Astrocyte of the cerebellum (primary cell): Measurements from ENCODE around the gene CLEC4M.
"Not testable (repeated sequence)": the region's sequence is repeated elsewhere in the genome, so short reads cannot be mapped to it uniquely, and the experiment has no call there.

ENCODE experiments used
- DNase-seq: peaks from one replicate; pipeline ENCODE4 v3.0.0-alpha.2; 2011; ENCODE audit warnings: low read depth
- H3K4me3 ChIP-seq: 2 replicates; pipeline ENCODE4 v1.5.1; 2011; ENCODE audit warnings: mild to moderate bottlenecking, low read depth, low read length, moderate library complexity
- CTCF ChIP-seq: IDR thresholded peaks from 2 replicates; pipeline ENCODE4 v1.5.1; 2012; ENCODE audit warnings: low read length, low read depth, moderate library complexity, mild to moderate bottlenecking; ENCODE audit errors: missing control alignments
- in situ Hi-C: cut with HindIII; loops from 2 replicates; pipeline ENCODE4 v1.10.0; 2017; ENCODE audit warnings: low sequenced_read_pairs

CLEC4M gene

GRCh38 chr19:7788933-7789323, 25.9 kb downstream of the CLEC4M start:
- DNase-seq, result no peak
- TF ChIP-seq CTCF, result no peak
- in situ Hi-C loops, result loop anchor here (25.0 kb wide), 1 partner anchor 202 kb away; the partner anchor contains the start of gene CAMSAP3
- H3K4me3 ChIP-seq, result no peak overlapping the region

- DNase-seq, result no peak
- no peak for TF ChIP-seq CTCF
- H3K4me3 ChIP-seq, result no peak overlapping the region
- in situ Hi-C loops, result loop anchor here (25.0 kb wide), 1 partner anchor 202 kb away; the partner anchor contains the start of gene CAMSAP3
Observed at GRCh38 chr19:7789447-7789846, 26.4 kb downstream of the CLEC4M start.

GRCh38 chr19:7790416-7790815, 27.4 kb downstream of the CLEC4M start:
- in situ Hi-C loops, result loop anchor here (25.0 kb wide), 1 partner anchor 203 kb away; the partner anchor contains the start of gene CAMSAP3
- H3K4me3 ChIP-seq, result no peak overlapping the region
- no peak for TF ChIP-seq CTCF
- no peak for DNase-seq

DNA sequence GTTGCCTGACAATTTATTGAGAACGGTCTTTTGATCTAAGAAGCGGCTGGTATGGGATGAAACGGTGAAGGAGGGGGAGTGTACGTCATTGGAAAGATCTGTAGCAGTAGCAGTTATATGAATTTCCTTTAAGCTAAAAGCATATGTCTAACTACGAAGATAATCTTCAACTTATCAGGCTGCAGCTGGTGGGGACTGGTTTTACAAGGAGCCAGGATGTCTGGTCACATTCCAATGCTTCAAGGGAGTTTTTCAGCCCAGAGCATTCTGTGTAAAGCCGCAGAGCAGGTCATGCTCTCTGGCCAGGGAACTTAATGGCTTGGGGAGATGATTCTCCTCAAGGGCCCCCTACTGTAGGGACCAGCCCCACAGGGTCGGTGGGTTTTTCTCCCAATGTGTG, 29.2 kb downstream of the CLEC4M start:
- TF ChIP-seq CTCF, result no peak
- H3K4me3 ChIP-seq, result no peak overlapping the region
- in situ Hi-C loops, result loop anchor here (25.0 kb wide), 1 partner anchor 205 kb away; the partner anchor contains the start of gene CAMSAP3
- no peak for DNase-seq

- in situ Hi-C loops, result loop anchor here (25.0 kb wide), 1 partner anchor 205 kb away; the partner anchor contains the start of gene CAMSAP3
- DNase-seq, H3K4me3 ChIP-seq: not testable (repeated sequence)
Observed at GRCh38 chr19:7792701-7793100, 29.7 kb downstream of the CLEC4M start.

GRCh38 chr19:7793493-7793892, 30.4 kb downstream of the CLEC4M start:
- no peak overlapping the region for H3K4me3 ChIP-seq
- TF ChIP-seq CTCF, result no peak
- DNase-seq, result no peak
- in situ Hi-C loops, result loop anchor here (25.0 kb wide), 1 partner anchor 206 kb away; the partner anchor contains the start of gene CAMSAP3

DNA sequence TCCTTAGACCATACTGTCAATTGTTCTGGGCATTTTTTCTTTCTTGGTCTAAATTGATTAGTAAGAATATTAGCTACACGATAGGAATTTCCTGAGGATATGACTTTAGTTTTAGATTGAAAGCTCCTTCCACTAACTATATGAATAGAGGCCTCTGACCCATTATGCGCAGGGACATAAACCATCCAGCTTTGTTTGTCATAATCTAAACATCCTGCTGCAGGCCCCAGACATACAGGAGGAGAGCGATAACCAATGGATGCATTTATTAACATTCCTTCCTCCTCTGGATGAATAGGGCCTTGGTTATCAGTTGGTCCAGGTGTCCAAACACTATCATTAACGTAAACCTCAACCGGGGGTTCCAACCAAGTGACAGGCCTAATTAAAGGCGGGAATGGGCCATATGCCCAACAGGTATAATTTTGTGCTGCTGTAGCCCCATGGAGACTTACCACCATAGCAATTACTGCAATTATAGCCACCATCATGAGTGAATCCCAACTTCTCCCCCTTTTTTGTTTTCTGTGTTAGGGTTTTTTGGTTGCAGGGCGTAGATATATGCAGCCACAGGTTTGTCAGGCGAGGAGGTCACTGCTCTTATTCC, 32.6 kb downstream of the CLEC4M start:
- no peak for TF ChIP-seq CTCF
- no peak for DNase-seq
- no peak overlapping the region for H3K4me3 ChIP-seq
- in situ Hi-C loops, result loop anchor here (25.0 kb wide), 1 partner anchor 208 kb away; the partner anchor contains the start of gene CAMSAP3
